COLO829 (cell line): ENCODE results near the gene GXYLT2.

Experiments used
- DNase-seq: peaks from one replicate; pipeline ENCODE4 v3.0.0; 2012; ENCODE audit warnings: low spot score

Gene GXYLT2

GRCh38 chr3:73018790-73019441 is 131.1 kb downstream of the GXYLT2 start:
- DNase-seq, result no peak

GRCh38 chr3:73021301-73021835 is 133.5 kb downstream of the GXYLT2 start:
- no peak for DNase-seq

- no peak for DNase-seq
Observed at GRCh38 chr3:73024836-73025235, 137.0 kb downstream of the GXYLT2 start.

- DNase-seq, result no peak
Observed at GRCh38 chr3:73026111-73026759, 138.4 kb downstream of the GXYLT2 start.
